GM10266 (cell line): Measurements from ENCODE around the gene CAMTA1.

Experiments
- DNase-seq: peaks from one replicate; pipeline ENCODE4 v3.0.0; 2012; ENCODE audit errors: extremely low spot score
- CTCF ChIP-seq: IDR thresholded peaks from 2 replicates; pipeline ENCODE4 v1.5.1; 2012; ENCODE audit warnings: mild to moderate bottlenecking, low read depth; ENCODE audit not compliant: control insufficient read depth, insufficient read depth; ENCODE audit errors: missing control alignments

CAMTA1 gene

DNA sequence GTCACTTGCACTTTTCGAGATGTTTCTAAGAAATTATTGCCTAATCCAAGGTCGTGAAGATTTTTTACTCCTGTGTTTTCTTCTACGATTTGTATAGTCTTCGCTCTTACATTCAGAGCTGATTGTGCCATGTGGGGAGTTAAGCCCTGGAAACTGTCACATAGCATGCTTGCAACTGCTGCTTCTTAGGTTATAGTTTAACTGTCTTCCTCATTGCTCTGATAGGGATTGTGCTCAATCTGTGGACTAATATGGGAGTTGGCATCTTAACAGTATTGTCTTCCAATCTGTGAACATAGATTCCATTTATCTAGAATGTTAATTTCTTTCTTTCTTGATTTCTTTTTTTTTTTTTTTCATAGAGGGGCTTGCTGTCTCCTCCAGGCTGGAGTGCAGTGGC, 34.8 kb upstream of the CAMTA1 start:
- DNase-seq: no peak
- TF ChIP-seq CTCF: no peak

- no peak for TF ChIP-seq CTCF
- DNase-seq: no peak
Observed at GRCh38 chr1:6753320-6754140, 31.7 kb upstream of the CAMTA1 start.

GRCh38 chr1:6756457-6756856, 28.8 kb upstream of the CAMTA1 start:
- no peak for DNase-seq
- TF ChIP-seq CTCF: no peak

GRCh38 chr1:6757719-6758435, 27.4 kb upstream of the CAMTA1 start:
- no peak for TF ChIP-seq CTCF
- no peak for DNase-seq

- DNase-seq: no peak
- TF ChIP-seq CTCF: no peak
Observed at GRCh38 chr1:6761196-6761737, 24.0 kb upstream of the CAMTA1 start.

DNA sequence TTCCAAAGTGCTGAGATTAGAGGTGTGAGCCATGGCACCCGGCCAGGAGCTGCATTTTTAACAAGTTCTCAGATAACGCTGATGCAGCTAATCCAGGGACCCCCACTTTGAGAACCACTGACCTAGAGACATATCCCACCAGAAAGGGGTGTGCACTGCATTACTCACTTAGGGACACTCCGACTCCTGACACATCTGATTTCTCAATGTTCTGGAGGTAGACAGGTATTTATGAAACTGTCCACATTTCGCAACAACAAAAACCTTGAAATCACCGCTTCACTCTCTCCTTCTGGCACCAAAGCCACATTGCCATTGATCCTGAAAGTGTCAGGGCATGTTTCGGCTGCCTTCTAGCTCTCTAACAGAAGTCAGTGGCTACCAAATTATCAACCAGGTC, 23.2 kb upstream of the CAMTA1 start:
- DNase-seq: no peak
- TF ChIP-seq CTCF: no peak

- DNase-seq: no peak
- TF ChIP-seq CTCF: no peak
Observed at GRCh38 chr1:6770751-6771440, 14.4 kb upstream of the CAMTA1 start.
